HG02870 (cell line): ENCODE results near the gene C11orf21.
"Not testable (repeated sequence)": the region's sequence is repeated elsewhere in the genome, so short reads cannot be mapped to it uniquely, and the experiment has no call there.

Source experiments
- ATAC-seq: cut with Tn5 transposase; IDR thresholded peaks from one replicate; pipeline ENCODE4 v1.9.1; 2021; ENCODE audit warnings: mild to moderate bottlenecking, moderate library complexity; ENCODE audit not compliant: unreplicated experiment

C11orf21 gene

GRCh38 chr11:2301631-2302305 is at the start of gene C11orf21, which contains the start of gene TSPAN32:
Gene C11orf21, minus strand, starts transcription at chr11:2301918. Its CDS starts 110 bp downstream, at chr11:2301808.
Gene TSPAN32, plus strand, starts transcription at chr11:2302013. Its CDS starts 137 bp downstream, at chr11:2302150.
- peak; percentile 66 for ATAC-seq

DNA sequence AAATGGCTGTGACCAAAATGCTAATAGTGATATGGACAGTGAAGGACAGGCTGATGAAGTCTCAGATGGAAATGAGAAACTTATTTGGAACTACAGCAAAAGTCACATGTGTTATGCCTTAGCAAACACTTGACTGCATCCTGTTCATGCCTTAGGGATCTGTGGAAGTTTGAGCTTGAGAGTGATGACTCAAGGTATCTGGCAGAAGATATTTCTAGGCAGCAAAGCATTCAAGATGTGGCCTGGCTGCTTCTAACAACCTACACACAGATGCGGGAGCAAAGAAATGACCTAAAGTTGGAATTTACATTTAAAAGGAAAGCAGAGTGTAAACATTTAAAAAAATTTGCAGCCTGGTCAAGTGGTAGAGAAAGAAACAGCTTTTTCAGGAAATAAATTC is 47.3 kb upstream of the C11orf21 start:
- no peak for ATAC-seq

GRCh38 chr11:2347308-2347830 is 45.7 kb upstream of the C11orf21 start:
- no peak for ATAC-seq

DNA sequence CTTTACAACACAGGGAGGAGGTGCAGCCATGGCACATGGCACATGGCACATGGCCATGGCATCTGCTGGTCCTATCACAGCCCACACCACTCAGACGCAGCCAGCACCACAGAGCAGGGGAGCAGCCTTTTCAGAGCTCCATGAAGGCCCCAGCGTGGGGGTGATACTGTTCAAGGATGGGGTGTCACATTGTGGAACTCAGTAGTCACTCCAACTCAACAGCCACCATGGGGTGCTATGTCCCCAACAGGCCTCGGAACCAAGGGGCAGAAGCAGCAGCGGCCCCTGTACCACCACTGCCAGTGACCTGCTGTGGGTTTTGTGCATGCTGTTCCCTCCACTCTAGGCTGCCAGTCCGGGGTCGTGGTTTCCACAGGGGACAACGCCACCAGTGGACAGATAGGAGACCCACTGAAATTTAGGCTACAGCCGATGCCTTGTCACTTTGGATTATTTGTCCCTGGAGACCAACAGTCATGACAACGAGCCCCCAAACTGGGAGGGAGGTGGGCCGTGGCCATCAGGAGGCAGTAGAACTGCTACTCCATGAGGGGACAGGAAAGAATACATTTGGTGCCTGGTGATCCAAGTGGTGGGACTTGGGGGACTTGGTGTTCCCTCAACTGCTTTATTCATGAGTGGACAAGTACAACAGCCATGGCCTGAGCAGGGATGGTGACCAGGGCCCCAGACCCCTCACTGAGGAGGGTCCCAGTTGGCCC is 45.0 kb upstream of the C11orf21 start:
- ATAC-seq: no peak

DNA sequence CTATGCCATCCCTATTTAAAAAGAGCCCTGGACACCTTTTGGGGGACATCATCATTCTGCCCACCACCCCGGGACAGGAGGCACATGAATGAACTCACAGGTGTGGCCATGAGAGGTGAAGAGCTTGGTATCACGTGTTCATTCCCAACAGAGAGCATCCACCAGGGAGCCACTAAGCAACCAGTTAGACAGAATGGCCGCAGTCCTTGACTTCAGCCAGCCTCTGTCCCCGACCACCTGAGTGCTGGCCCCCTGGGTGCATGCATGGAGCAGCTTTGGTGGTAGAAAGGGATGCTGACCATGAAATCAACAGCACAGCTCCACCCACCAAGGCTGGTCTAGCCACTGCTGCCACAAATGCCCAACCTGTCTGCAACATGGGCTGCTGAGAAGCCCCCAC is 44.3 kb upstream of the C11orf21 start:
- no peak for ATAC-seq

DNA sequence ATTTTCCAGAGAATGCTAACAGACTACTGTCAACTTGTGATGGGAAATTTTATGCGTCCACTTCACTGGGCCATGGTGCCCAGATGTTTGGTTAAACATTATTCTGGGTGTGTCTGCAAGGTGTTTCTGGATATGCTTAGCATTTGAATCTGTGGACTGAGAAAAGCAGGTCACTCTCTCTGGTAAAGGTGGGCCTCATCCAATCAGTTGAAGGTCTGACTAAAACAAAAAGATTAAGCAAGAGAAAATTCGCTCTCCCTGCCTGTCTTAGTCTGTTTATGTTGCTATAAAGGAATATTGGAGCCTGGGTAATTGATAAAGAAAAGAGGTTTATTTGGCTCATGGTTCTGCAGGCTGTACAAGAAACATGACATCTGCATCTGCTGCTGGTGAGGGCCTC is 43.3 kb upstream of the C11orf21 start:
- no peak for ATAC-seq

DNA sequence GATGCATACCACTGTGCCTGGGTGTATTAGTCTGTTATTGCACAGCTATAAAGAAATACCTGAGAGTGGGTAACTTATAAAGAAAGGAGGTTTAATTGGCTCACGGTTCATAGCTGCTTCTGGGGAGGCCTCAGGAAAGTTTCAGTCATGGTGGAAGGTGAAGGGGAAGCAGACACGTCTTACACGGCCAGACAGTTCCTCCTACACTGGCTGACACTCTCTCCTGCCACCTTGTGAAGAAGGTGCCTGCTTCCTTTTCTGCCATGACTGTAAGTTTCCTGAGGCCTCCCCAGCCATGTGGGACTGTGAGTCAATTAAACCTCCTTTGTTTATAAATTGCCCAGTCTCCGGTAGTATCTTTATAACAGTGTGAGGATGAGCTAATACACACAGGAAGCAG is 41.8 kb upstream of the C11orf21 start:
- ATAC-seq: no peak

DNA sequence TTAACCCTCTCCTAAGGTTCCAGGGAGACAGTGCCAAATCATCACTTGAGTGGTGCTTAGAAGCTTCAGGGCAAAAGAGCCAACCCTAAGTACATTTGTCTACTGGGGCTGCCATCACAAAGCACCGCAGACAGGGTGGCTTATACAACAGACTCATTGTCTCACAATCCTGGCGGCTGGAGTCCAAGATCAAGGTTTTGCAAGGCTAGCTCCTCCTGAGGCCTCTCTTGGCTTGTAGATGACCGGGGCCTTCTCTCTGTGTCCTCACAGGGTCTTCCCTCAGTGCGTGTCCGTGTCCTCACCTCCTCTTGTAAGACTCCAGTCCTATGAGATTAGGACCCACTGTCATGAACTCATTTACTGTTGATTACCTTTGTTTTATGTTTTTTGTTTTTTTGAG is 41.3 kb upstream of the C11orf21 start:
- no peak for ATAC-seq

DNA sequence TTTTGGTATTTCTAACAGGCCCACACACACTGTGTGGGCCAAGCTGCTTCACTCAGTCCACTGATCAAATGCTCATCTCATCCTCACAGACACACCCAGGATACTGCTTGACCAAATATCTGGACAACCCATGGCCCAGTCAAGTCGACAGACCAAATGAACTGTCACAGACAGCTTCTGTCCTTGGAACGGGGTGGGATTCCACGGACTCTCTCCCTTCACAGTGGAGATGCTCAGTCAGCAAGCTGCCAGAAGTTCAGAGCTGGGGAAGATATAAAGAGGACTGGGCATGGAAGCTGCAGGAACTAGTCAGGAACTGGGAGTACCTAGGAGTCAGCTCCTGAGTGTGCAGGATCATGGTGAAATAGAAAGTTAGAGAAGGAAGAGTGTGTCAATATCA is 40.8 kb upstream of the C11orf21 start:
- no peak for ATAC-seq

DNA sequence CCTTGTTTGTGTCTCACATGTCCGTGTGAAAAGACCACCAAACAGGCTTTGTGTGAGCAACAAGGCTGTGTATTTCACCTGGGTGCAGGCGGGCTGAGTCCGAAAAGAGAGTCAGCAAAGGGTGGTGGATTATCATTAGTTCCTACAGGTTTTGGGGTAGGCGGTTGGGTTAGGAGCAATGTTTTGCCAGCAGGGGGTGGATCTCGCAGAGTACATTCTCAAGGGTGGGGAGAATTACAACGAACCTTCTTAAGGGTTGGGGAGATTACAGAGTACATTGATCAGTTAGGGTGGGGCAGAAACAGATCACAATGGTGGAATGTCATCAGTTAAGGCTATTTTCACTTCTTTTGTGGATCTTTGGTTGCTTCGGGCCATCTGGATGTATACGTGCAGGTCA is 37.0 kb upstream of the C11orf21 start:
- not testable (repeated sequence) for ATAC-seq

DNA sequence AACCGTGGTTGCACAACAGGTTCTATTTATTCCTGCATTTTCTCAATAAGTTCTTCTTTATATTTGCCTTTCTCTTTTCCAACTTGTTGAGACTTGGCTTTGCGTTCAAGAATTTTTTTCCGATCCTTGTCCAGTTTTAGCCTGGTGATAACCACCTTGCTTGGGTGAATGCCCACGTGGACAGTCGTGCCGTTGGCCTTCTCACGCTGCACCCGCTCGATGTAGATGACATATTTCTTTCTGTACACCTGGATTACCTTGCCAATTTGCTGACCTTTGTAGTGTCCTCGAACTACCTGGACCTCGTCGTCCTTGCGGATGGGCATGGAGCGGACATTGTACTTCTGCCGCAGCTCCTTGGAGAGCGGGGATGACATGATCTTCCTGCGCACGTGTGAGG is 33.6 kb upstream of the C11orf21 start:
- ATAC-seq: not testable (repeated sequence)

DNA sequence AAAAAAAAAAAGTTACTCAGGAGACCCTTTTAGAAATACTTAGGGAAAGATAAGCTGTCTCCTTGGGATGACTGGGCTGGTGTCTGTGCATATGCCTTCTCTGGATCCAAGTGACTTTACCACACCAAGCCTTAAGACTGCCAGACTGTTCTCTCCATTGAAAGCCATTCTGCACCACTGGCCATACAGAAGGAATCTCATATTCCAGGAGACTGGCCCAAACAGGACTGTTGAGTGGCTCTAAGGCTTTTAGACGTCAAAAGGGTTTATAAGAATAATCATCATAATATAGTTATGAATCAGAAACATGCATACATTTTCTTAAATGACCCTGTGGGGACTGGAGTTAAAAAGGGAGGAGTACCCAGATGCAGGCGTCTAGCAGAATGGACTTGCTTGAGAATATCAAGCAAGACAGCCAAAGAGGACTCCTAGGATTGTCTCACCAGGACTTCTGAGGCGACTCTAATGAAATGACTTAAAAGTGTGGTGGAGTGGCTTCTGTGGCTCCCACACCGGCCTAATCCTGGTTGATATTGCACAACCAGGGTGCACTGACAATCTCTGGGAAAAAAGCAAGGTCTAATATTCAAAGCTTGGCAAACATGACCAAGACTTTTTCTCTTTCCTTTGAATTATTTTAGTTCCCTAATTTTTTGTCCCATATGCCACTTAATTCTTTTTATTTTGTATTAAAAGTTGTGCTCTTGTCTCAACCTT is 31.9 kb upstream of the C11orf21 start:
- ATAC-seq: not testable (repeated sequence)

- not testable (repeated sequence) for ATAC-seq
Measured at GRCh38 chr11:2332569-2332968, 30.9 kb upstream of the C11orf21 start.

DNA sequence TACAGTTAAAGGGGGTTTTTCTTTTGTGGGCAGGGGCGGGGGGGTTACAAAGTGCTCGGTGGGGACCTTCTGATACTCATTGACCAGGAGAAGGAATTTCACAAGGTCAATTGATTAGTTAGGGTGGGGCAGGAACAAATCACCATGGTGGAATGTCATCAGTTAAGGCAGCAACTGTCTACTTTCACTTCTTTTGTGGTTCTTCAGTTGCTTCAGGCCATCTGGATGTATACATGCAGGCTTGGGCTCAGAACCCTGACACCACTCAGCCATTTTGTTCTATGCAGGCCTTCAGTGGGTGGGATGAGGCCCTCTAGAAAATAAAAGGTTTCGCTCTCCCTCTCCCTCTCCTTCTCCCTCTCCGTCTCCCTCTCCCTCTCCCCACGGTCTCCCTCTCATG is 29.7 kb upstream of the C11orf21 start:
- no peak for ATAC-seq

DNA sequence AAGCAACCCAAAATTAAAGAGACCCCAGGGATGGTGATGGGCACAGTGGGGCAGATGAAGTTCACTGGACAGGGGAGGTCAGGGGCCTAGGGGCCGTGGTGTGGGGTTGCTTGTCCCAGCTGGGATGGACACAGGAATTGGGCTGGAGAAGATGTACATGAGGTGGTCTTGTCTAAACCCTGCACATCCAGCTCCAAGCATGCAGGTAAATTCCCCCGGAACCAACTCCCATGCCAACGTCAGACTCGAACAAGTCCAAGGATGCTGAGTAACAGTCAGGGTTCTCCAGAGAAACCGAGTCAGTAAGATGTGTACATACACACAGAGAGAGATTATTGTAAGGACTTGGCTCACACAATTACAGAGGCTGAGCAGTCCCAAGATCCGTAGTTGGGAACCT is 29.0 kb upstream of the C11orf21 start:
- no peak for ATAC-seq

- ATAC-seq: no peak
Measured at GRCh38 chr11:2329551-2329950, 27.8 kb upstream of the C11orf21 start.

- no peak for ATAC-seq
Measured at GRCh38 chr11:2328656-2329354, 27.1 kb upstream of the C11orf21 start.

DNA sequence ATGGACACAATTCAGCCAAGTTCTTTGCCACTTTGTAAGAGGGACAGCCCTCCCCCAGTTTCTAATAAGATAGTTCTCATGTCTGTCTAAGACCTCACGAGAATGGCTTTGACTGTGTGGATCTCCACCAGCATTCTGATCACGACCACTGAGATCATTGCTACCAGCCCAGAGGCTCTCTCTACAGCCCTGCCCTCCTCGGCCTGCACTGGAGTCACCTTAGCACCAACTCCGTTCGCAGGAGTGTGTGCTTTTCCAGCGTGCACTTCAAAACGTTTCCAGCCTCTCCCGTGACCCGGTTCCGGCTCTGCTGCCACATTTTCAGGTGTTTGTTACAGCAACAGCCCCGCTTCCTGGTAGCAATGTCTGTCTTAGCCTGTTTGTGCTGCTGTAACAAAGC is 26.3 kb upstream of the C11orf21 start:
- ATAC-seq: no peak

DNA sequence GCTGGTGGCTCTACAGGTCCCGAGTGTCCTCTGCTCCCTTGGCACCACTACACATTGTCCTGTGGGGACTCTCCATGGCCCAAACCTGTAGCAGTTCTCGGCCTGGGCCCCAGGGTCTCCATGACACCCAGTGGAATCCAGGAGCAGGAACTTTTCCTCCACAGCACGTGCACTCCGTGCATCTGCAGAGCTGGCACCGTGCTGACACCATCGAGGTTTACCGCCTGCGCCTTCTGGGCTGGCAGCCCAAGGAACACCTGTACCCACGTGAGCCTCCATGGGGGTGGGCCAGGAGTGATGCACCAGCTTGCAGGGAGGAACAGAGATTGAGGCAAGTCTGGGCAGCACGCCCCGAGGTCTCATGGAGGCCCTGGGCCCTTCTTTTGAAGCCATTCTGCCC is 25.3 kb upstream of the C11orf21 start:
- no peak for ATAC-seq

DNA sequence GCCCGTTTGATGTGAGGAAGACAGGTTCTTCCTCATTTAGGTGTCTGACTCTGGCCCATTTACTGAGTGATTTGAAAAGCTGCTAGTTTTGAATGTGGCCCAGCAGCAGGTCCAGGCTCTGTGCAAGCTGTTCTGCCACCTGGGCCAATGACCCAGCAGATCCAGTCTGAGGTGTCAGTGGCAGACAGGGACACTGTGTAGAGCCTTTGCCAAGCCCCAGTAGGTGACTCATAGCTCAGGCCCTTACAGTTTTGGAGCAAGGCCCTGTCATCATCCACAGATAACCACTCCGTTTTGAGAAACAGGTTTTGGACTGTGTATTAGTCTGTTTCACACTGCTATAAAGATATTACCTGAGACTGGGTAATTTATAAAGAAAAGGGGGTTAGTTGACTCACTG is 24.0 kb upstream of the C11orf21 start:
- no peak for ATAC-seq

- no peak for ATAC-seq
Measured at GRCh38 chr11:2325123-2325522, 23.4 kb upstream of the C11orf21 start.
